Upper lobe of left lung (tissue), 4 donors: ENCODE results near the gene MNAT1.

ENCODE experiments used
- EP300 ChIP-seq, 4 donors: sonication (generic); formaldehyde crosslinking; IDR thresholded peaks; one replicate each; pipeline ENCODE4 v1.5.1; 2017; ENCODE audit warnings: antibody characterized with exemption in 4 of 4, control low read depth in 2 of 4
- POLR2A ChIP-seq, 4 donors: fragments of 450-650 bp; IDR thresholded peaks; one replicate each; pipeline ENCODE4 v1.5.1; 2016 to 2017; ENCODE audit warnings: antibody characterized with exemption in 4 of 4, mild to moderate bottlenecking in 2 of 4
- POLR2AphosphoS5 ChIP-seq, 2 donors: sonication (generic); formaldehyde crosslinking; IDR thresholded peaks; one replicate each; pipeline ENCODE4 v1.5.1; 2017; ENCODE audit warnings: antibody characterized with exemption in 2 of 2
- TF ChIP-seq, protein P1 (sequence below), 6 experiments: fragments of 450-650 bp in 4 of 6; fragments of 200-600 bp in 2 of 6; sonication (generic) in 2 of 6; IDR thresholded peaks; one replicate each; pipeline ENCODE4 v1.5.1; 2016 to 2019; ENCODE audit warnings: antibody characterized with exemption in 6 of 6

DNA sequence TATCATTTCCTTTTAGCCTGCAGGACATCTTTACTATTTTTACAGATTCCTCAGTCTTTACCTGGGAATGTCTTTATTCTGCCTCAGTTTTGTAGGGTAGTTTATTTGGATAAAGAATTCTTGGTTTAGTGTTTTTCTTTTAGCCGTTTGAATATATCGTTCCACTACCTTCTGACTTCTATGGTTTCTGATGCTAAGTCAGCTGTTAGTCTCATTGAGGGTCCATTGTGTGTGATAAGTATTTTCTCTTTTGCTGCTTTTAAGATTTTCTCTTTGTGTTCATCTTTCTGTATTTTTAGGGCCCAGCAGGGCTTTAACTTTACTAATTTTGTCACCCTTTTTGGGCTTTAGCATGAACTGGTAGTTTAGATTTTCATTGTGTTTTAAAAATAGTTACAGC is 113.5 kb downstream of the MNAT1 start:
- TF ChIP-seq, protein P1, sequence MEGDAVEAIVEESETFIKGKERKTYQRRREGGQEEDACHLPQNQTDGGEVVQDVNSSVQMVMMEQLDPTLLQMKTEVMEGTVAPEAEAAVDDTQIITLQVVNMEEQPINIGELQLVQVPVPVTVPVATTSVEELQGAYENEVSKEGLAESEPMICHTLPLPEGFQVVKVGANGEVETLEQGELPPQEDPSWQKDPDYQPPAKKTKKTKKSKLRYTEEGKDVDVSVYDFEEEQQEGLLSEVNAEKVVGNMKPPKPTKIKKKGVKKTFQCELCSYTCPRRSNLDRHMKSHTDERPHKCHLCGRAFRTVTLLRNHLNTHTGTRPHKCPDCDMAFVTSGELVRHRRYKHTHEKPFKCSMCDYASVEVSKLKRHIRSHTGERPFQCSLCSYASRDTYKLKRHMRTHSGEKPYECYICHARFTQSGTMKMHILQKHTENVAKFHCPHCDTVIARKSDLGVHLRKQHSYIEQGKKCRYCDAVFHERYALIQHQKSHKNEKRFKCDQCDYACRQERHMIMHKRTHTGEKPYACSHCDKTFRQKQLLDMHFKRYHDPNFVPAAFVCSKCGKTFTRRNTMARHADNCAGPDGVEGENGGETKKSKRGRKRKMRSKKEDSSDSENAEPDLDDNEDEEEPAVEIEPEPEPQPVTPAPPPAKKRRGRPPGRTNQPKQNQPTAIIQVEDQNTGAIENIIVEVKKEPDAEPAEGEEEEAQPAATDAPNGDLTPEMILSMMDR (IDR thresholded peaks at IDR 0.05) = no peak
- TF ChIP-seq EP300 (IDR thresholded peaks at IDR 0.05) (no peak), POLR2A (IDR thresholded peaks at IDR 0.05) (no peak), POLR2AphosphoS5 (IDR thresholded peaks at IDR 0.05) (no peak)
